KMS-11 (cell line): Measurements from ENCODE around the gene RERE.

Experiments used
- H2AFZ ChIP-seq: fragments of 200-600 bp; sonication (generic); 2 replicates; pipeline ENCODE4 v1.6.1; 2016; ENCODE audit warnings: antibody characterized with exemption, mixed run types, low read depth
- H3K27ac ChIP-seq: fragments of 200-600 bp; sonication (generic); 2 replicates; pipeline ENCODE4 v1.6.1; 2016; ENCODE audit warnings: mild to moderate bottlenecking, mixed run types
- H3K27me3 ChIP-seq: fragments of 200-600 bp; sonication (generic); 2 replicates; pipeline ENCODE4 v1.6.1; 2017; ENCODE audit warnings: mild to moderate bottlenecking, low read depth, mixed run types, moderate library complexity; ENCODE audit not compliant: insufficient read depth
- H3K36me3 ChIP-seq: fragments of 200-600 bp; sonication (generic); 2 replicates; pipeline ENCODE4 v1.6.1; 2017; ENCODE audit warnings: mild to moderate bottlenecking, mixed run types; ENCODE audit not compliant: insufficient read depth
- H3K4me1 ChIP-seq: fragments of 200-600 bp; sonication (generic); 2 replicates; pipeline ENCODE4 v1.6.1; 2016; ENCODE audit warnings: mild to moderate bottlenecking, low read depth, mixed run types; ENCODE audit not compliant: poor library complexity, severe bottlenecking
- H3K4me2 ChIP-seq: fragments of 200-600 bp; sonication (generic); 2 replicates; pipeline ENCODE4 v1.7.0; 2016; ENCODE audit warnings: mild to moderate bottlenecking, mixed run types
- H3K4me3 ChIP-seq: fragments of 200-600 bp; sonication (generic); IDR thresholded peaks from 2 replicates; pipeline ENCODE4 v1.6.1; 2017; ENCODE audit warnings: low read depth, low read length, mixed read lengths; ENCODE audit not compliant: insufficient read depth
- H3K79me2 ChIP-seq: fragments of 200-600 bp; sonication (generic); 2 replicates; pipeline ENCODE4 v1.6.1; 2016; ENCODE audit warnings: low read depth, mixed run types; ENCODE audit not compliant: insufficient read depth
- H3K9ac ChIP-seq: fragments of 200-600 bp; sonication (generic); 2 replicates; pipeline ENCODE4 v1.6.1; 2016; ENCODE audit warnings: mild to moderate bottlenecking, mixed run types
- H4K20me1 ChIP-seq: fragments of 200-600 bp; sonication (generic); 2 replicates; pipeline ENCODE4 v1.6.1; 2016; ENCODE audit warnings: mild to moderate bottlenecking, mixed run types; ENCODE audit not compliant: insufficient read depth
- CTCF ChIP-seq: fragments of 200-600 bp; sonication (generic); conservative IDR thresholded peaks from 2 replicates; pipeline ENCODE4 v1.6.1; 2017; ENCODE audit warnings: low read depth, mild to moderate bottlenecking, antibody characterized with exemption, low read length, moderate library complexity, mixed read lengths

RERE gene

DNA sequence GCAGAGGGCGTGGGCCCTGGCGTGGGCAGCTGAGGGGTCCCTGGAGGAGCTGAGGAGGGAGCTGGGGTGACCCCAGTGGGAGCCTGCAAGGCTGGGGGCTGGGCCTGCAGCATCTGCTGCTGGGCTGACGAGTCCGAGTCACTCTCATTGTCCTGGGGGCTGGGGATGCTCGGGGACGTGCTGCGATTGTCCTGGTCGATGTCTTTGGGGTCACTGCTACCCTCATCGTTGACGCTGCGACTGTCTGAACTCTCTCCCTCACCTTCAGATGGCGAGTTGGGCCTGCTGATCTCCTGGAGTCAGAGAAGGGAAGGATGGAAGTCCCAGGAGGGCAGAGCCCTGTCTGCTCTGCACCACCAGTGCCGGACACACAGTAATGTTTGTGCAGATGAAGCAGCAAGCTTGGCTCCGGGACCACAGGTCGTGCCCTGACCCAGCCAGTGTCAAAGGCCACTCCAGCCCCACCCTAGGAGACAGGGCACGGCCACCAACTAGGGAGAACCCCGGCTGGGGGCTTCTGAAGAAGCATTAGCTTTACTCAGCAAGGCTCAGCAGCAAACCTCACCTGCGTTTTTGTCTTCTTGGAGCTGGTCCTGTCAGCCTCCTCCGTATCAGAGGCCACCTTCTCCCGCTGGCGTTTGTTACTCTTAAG is 456.1 kb downstream of the RERE start:
- Histone ChIP-seq H4K20me1 (no peaks in the 10 kb centered on the region), H3K36me3 (no peaks in the 10 kb centered on the region)
- no peak for TF ChIP-seq CTCF

DNA sequence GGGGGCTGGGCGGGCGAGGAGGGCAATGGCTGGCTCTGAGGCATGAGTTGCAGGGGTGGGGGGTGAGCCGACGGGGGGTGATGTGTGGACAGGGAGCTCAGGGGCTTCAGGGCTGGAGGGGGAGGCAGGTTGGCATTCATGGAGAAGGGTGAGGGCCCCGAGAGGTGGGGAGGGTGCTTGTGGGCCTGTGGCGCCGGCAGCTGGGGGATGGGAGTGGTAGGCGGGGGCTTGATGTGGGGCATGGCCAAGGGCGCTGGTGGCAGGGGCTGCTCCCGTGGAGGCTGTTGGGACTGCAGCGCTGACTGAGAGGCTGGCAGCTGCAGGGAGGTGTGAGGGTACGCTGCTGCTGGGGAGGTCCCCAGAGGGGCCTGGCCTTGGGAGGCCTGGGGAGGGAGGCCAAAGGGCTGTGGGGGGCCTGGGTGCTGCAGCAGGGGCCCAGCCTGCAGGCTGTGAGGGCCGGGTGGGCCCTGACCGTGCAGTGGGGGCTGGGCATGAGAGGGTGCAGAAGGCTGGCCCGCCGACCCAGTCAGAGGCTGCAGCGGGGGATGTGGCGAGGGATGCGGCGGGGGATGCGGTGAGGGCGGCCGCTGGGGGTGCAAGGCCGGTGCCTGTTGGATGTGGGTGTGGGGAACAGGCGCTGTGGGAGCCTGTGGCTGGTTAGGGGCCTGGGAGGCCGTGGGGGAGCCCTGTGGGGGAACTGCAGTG is 456.8 kb downstream of the RERE start:
- Histone ChIP-seq H3K4me1 (no peaks in the 10 kb centered on the region), H3K79me2 (no peaks in the 10 kb centered on the region), H2AFZ (no peak overlapping the region), H3K4me2 (no peak overlapping the region), H4K20me1 (no peaks in the 10 kb centered on the region), H3K27ac (no peak overlapping the region), H3K9ac (no peak overlapping the region), H3K27me3 (no peaks in the 10 kb centered on the region), H3K36me3 (no peaks in the 10 kb centered on the region), H3K4me3 (no peak overlapping the region)
- no peak for TF ChIP-seq CTCF

More for the DNA sequence above, 456.1 kb downstream of the RERE start:
- no peaks in the 10 kb centered on the region for H3K79me2 ChIP-seq
- no peak overlapping the region for H3K27ac ChIP-seq
- no peak overlapping the region for H2AFZ ChIP-seq
- H3K4me2 ChIP-seq, result no peak overlapping the region
- no peak overlapping the region for H3K4me3 ChIP-seq
- H3K27me3 ChIP-seq, result no peaks in the 10 kb centered on the region
- no peak overlapping the region for H3K9ac ChIP-seq
- no peaks in the 10 kb centered on the region for H3K4me1 ChIP-seq

DNA sequence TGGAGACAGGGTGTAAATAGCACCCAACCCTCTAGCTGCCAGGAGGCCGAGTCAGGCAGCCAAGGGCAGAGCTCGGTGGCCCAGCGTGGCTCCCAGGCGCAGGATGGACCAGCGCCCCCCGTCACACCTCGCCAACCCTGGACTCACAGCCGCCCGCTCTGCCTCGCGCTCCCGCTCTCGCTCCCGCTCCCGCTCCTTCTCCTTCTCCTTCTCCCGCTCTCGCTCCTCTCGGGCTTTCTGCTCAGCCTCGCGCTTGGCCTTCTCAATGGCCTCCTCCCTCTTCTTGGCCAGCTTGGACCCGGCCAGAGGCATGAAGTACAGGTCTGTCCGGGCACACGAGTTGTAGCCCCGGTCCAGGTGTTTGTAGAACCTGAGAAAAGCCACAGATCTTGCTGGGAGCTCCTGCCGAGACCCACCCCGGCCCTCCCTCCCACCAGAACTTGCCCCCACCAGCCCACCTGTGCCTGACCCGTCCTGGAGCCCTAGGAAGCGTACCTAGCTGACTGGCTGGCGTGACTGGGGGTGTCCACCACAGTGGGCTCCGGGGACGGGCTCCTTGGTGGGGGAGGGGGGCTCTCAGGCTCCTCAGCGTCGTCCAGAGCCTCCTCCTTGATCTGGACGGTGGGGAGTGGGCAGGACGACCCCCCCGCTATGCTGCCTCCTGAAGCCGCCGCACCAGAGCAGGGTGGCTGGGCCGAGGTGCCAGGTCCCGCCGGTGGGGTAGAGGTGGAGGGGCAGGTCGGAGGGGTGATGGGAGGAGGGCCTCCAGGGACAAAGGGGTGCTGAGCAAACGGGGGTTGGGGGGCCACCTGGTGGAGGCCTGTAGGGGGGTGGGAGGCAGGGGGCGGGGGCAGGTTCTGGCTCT is 457.6 kb downstream of the RERE start:
- Histone ChIP-seq H3K4me2 (no peak overlapping the region), H3K79me2 (no peaks in the 10 kb centered on the region), H3K4me1 (no peaks in the 10 kb centered on the region), H4K20me1 (no peaks in the 10 kb centered on the region), H3K9ac (no peak overlapping the region), H3K36me3 (no peaks in the 10 kb centered on the region), H2AFZ (no peak overlapping the region), H3K27me3 (no peaks in the 10 kb centered on the region), H3K4me3 (no peak overlapping the region), H3K27ac (no peak overlapping the region)
- TF ChIP-seq CTCF, result no peak

DNA sequence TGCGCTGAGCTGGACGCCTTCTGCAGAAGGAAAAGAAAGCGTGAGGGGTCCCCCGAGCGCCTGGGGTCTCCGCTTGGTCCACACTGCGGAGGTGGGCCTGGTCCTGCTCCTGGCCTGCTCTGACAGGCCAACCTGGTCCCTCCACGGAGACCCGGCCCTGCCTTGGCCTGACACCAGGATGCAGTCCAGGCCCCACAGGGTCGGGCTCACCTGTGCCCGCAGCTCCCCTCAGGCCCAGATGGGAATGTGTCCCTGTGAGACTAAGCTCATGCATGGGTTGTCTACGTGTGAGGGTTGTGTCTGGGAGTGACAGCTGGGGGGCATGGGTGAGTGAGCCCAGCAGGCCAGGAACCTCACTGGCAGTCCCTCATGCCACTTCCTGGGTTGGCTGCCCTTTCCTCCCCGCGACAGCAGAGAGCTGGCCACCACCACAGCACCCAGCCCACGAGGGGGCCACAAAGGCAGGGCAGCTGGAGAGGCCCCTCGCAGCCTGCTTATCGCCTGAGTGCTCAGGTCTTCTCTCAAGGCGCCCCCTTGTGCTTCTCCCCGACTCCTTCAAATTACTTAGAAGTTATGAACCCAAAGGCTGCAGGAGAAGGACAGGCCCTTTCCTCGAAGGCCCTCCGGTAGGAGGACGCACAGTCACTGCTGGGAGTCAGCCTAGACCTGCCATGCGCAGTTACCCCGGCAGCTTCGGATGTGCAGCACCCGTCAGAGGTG is 458.4 kb downstream of the RERE start:
- no peaks in the 10 kb centered on the region for H3K4me1 ChIP-seq
- no peak for TF ChIP-seq CTCF
- H3K9ac ChIP-seq, result no peak overlapping the region
- no peak overlapping the region for H3K4me3 ChIP-seq
- no peak overlapping the region for H3K27ac ChIP-seq
- H3K27me3 ChIP-seq, result no peaks in the 10 kb centered on the region
- H4K20me1 ChIP-seq, result no peaks in the 10 kb centered on the region
- no peaks in the 10 kb centered on the region for H3K36me3 ChIP-seq
- no peak overlapping the region for H2AFZ ChIP-seq
- no peak overlapping the region for H3K4me2 ChIP-seq
- no peaks in the 10 kb centered on the region for H3K79me2 ChIP-seq
